ENCODE results near the gene CCNF.

The CCNF gene

DNA sequence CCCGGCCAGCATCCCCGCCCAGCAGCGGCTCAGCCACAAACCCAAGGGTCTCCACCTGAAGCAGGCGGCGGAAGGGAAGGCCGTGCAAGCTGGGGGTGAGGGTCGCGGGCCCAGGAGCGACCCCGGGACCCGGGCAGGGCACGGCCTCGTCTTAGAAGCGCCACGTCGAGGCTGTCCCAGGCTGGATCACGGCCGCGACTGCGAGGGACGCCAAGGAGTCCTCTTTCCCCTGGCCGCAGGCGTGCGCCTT is 538 bp upstream of the CCNF start:
- H3K4me2 ChIP-seq (ENCODE audit: insufficient read depth, low read length, poor library complexity, severe bottlenecking), result peak overlapping the region; percentile 94
- H3K4me1 ChIP-seq (ENCODE audit: control insufficient read depth in 2 of 2, insufficient read depth in 1 of 2, low read depth in 1 of 2, low read length in 2 of 2), result peaks cover 11 to 13% of the 10 kb centered on the region in 2 donors
- H3K14ac ChIP-seq (ENCODE audit: low read length), result peak overlapping the region; percentile 91
- H3K79me1 ChIP-seq (ENCODE audit: low read depth, low read length), result peaks cover 11% of the 10 kb centered on the region
- H3K18ac ChIP-seq (ENCODE audit: low read length), result peak overlapping the region; percentile 99
- H3K4me3 ChIP-seq (ENCODE audit: low read length in 2 of 2), result peak overlapping the region; percentile 59 to 79
- H2AFZ ChIP-seq (ENCODE audit: low read length), result peak overlapping the region; percentile 98
- peak overlapping the region; percentile 70 for H2BK5ac ChIP-seq (ENCODE audit: low read length)
- no peak overlapping the region for H2BK120ac ChIP-seq (ENCODE audit: low read depth, low read length)
- no peak overlapping the region for H3K4ac ChIP-seq (ENCODE audit: low read length)
- no peaks in the 10 kb centered on the region for H3K9me3 ChIP-seq (replicated peaks in 1 of 2; ENCODE audit: control insufficient read depth in 2 of 2, insufficient read depth in 1 of 2, low read depth in 1 of 2, low read length in 2 of 2)
- peak overlapping the region; percentile 91 for H3K9ac ChIP-seq (ENCODE audit: low read depth, low read length, poor library complexity)
- H2BK12ac ChIP-seq (ENCODE audit: low read length), result no peak overlapping the region
- peak overlapping the region; percentile 57 for H3K23ac ChIP-seq (ENCODE audit: low read depth, low read length, poor library complexity)
- H2BK15ac ChIP-seq (ENCODE audit: low read length), result peak overlapping the region; percentile 84
- peak overlapping the region; percentile 63 for H3K27ac ChIP-seq (replicated peaks; ENCODE audit: low read length)
- H2AK5ac ChIP-seq (ENCODE audit: low read depth, low read length), result peak overlapping the region; percentile 83
- no peak overlapping the region for H4K8ac ChIP-seq (ENCODE audit: low read depth, low read length)
- WGBS, 2 donors (ENCODE audit: extremely low coverage in 2 of 2, insufficient read length in 2 of 2, insufficient replicate concordance in 1 of 2), result no CpG with 5 or more reads among the region's 24 CpGs
- DNase-seq (ENCODE audit: low spot score), result no peak
- H3K27me3 ChIP-seq (ENCODE audit: control insufficient read depth in 3 of 3, insufficient read depth in 3 of 3, low read depth in 1 of 3, low read length in 3 of 3), result no peaks in the 10 kb centered on the region
- peak overlapping the region; percentile 11 for H4K91ac ChIP-seq (ENCODE audit: low read depth, low read length, poor library complexity)
- peaks cover 19 to 32% of the 10 kb centered on the region in 2 donors for H3K36me3 ChIP-seq (replicated peaks in 1 of 2; ENCODE audit: control insufficient read depth in 2 of 2, insufficient read depth in 2 of 2, low read length in 2 of 2)

DNA sequence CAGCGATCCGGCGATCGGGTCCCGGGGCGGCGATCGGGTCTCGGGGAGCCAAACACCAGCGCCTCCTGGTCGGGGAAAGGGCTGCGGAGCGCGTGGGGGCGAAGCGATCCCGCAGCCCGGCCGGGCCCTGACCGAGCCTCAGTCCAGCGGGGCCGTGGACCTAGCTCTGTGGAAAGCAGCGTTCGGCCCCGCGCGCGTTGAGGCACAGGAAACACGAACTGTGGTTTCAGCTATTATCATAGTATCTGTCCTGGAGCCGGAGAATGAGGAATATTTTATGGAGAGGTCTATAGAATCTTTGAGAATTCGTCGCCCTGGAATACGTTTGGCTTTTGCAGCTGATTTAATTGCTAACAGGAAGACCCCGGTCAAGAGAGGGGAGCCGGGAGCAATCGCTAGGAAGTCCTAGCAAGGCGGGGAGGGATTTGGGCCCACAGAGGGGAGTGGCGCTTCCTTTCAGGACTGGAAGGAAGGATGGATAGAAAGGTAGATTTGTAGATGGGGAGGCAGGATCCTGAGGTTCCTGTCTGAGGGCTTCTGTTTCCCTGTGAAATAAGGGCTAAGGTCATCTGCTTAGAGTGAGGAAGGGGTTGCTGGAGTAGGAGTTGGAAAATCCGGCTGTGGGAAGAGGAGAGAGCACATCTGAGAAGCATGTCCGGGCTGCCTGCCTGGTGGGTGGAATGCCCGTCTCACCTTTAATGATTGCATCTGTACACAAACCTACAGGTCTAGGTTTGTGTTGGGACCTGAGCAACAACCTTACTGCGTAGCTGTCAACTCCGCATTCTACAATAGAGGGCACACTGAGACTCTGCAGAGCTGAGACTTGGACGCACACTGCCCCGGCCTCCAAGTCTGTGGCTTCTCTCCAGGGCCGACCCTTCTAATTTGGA is 770 bp downstream of the CCNF start:
- no peak overlapping the region for H2BK120ac ChIP-seq (ENCODE audit: low read depth, low read length)
- peak overlapping the region; percentile 17 for H3K23ac ChIP-seq (ENCODE audit: low read depth, low read length, poor library complexity)
- H3K14ac ChIP-seq (ENCODE audit: low read length), result no peak overlapping the region
- H2BK12ac ChIP-seq (ENCODE audit: low read length), result no peak overlapping the region
- no peak overlapping the region for H3K27ac ChIP-seq (replicated peaks; ENCODE audit: low read length)
- H3K79me1 ChIP-seq (ENCODE audit: low read depth, low read length), result peaks cover 11% of the 10 kb centered on the region
- H2BK5ac ChIP-seq (ENCODE audit: low read length), result no peak overlapping the region
- H3K4me2 ChIP-seq (ENCODE audit: insufficient read depth, low read length, poor library complexity, severe bottlenecking), result peak overlapping the region; percentile 72
- peaks cover 23 to 42% of the 10 kb centered on the region in 2 donors for H3K36me3 ChIP-seq (replicated peaks in 1 of 2; ENCODE audit: control insufficient read depth in 2 of 2, insufficient read depth in 2 of 2, low read length in 2 of 2)
- peak overlapping the region; percentile 98 for H3K9ac ChIP-seq (ENCODE audit: low read depth, low read length, poor library complexity)
- peak overlapping the region; percentile 95 for H3K18ac ChIP-seq (ENCODE audit: low read length)
- peak overlapping the region; percentile 90 for H2AK5ac ChIP-seq (ENCODE audit: low read depth, low read length)
- H2BK15ac ChIP-seq (ENCODE audit: low read length), result peak overlapping the region; percentile 26
- WGBS, 2 donors (ENCODE audit: extremely low coverage in 2 of 2, insufficient read length in 2 of 2, insufficient replicate concordance in 1 of 2), result no CpG with 5 or more reads among the region's 46 CpGs
- no peaks in the 10 kb centered on the region for H3K27me3 ChIP-seq (ENCODE audit: control insufficient read depth in 3 of 3, insufficient read depth in 3 of 3, low read depth in 1 of 3, low read length in 3 of 3)
- H3K4me3 ChIP-seq (ENCODE audit: low read length in 2 of 2), result peak overlapping the region; percentile 81 to 86
- H3K4ac ChIP-seq (ENCODE audit: low read length), result no peak overlapping the region
- DNase-seq (ENCODE audit: low spot score), result no peak
- no peak overlapping the region for H4K8ac ChIP-seq (ENCODE audit: low read depth, low read length)
- H3K9me3 ChIP-seq (replicated peaks in 1 of 2; ENCODE audit: control insufficient read depth in 2 of 2, insufficient read depth in 1 of 2, low read depth in 1 of 2, low read length in 2 of 2), result no peaks in the 10 kb centered on the region
- no peak overlapping the region for H4K91ac ChIP-seq (ENCODE audit: low read depth, low read length, poor library complexity)
- peaks cover 11 to 13% of the 10 kb centered on the region in 2 donors for H3K4me1 ChIP-seq (ENCODE audit: control insufficient read depth in 2 of 2, insufficient read depth in 1 of 2, low read depth in 1 of 2, low read length in 2 of 2)
- peak overlapping the region; percentile 98 for H2AFZ ChIP-seq (ENCODE audit: low read length)

DNA sequence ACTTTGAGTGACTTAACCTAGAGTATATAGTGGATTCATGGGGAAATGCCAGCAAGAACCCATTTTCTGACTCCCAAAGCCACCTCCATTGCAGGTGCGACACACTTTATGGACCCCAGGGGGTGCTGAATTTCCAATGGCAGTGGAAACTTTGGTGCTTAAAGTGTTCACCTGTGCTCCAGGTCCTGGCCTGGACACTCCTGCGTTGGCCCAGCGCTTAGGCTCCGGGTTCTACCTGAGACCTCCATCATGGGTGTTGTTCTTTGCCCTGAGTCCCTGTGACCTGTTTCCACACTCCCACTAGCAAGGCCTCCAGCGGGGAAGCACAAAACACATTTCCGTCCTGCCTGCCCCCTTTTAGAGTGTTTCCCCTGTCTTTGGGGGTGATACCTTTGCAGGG is 3.0 kb downstream of the CCNF start:
- WGBS, 2 donors (ENCODE audit: extremely low coverage in 2 of 2, insufficient read length in 2 of 2, insufficient replicate concordance in 1 of 2), result no CpG with 5 or more reads among the region's 6 CpGs
- peaks cover 40 to 64% of the 10 kb centered on the region in 2 donors for H3K36me3 ChIP-seq (replicated peaks in 1 of 2; ENCODE audit: control insufficient read depth in 2 of 2, insufficient read depth in 2 of 2, low read length in 2 of 2)

DNA sequence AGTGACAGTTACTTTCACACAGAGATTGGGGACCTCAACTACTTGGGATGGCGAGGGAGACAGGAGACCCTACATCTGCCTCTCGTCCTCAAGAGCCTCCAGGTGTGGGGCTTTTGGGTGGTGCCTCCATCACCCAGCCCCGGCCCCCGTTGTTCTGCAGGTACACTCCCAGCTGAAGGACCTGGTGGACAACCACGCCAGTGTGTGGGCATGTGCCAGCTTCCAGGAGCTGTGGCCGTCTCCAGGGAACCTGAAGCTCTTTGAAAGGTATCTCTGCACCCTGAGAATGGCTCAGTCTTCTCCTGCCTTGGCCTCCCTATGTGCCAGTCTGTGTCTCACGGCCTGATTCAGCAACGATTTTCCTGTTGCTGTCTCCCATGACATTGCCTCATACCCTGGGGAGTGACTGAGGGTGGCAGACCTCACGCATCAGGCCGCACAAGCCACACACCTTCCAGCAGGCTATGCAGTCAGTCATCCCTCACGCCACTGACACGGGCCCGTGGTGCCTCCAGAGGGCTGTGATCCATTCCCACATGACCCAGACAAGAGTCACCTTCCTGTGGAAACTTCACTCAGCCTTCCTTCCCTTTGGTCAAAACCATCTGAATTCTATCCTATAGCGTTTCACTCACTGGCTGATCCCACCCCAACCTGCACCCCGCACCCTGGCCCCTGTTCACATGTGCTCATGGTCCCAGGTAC is 3.7 kb downstream of the CCNF start:
- H3K9ac ChIP-seq (ENCODE audit: low read depth, low read length, poor library complexity), result no peak overlapping the region
- no peak overlapping the region for H2AK5ac ChIP-seq (ENCODE audit: low read depth, low read length)
- no peak overlapping the region for H2BK120ac ChIP-seq (ENCODE audit: low read depth, low read length)
- H3K9me3 ChIP-seq (replicated peaks in 1 of 2; ENCODE audit: control insufficient read depth in 2 of 2, insufficient read depth in 1 of 2, low read depth in 1 of 2, low read length in 2 of 2), result no peaks in the 10 kb centered on the region
- no peak overlapping the region for H2AFZ ChIP-seq (ENCODE audit: low read length)
- H4K91ac ChIP-seq (ENCODE audit: low read depth, low read length, poor library complexity), result no peak overlapping the region
- no peak overlapping the region for H3K14ac ChIP-seq (ENCODE audit: low read length)
- H2BK5ac ChIP-seq (ENCODE audit: low read length), result no peak overlapping the region
- no peak for DNase-seq (ENCODE audit: low spot score)
- no peak overlapping the region for H3K27ac ChIP-seq (replicated peaks; ENCODE audit: low read length)
- H3K23ac ChIP-seq (ENCODE audit: low read depth, low read length, poor library complexity), result no peak overlapping the region
- H2BK15ac ChIP-seq (ENCODE audit: low read length), result no peak overlapping the region
- no peaks in the 10 kb centered on the region for H3K27me3 ChIP-seq (ENCODE audit: control insufficient read depth in 3 of 3, insufficient read depth in 3 of 3, low read depth in 1 of 3, low read length in 3 of 3)
- H3K4me3 ChIP-seq (ENCODE audit: low read length in 2 of 2), result peak overlapping the region in 1 of 2 donors; percentile 50
- H3K4me2 ChIP-seq (ENCODE audit: insufficient read depth, low read length, poor library complexity, severe bottlenecking), result no peak overlapping the region
- no peak overlapping the region for H2BK12ac ChIP-seq (ENCODE audit: low read length)
- H3K4me1 ChIP-seq (ENCODE audit: control insufficient read depth in 2 of 2, insufficient read depth in 1 of 2, low read depth in 1 of 2, low read length in 2 of 2), result peaks cover 11 to 13% of the 10 kb centered on the region in 2 donors
- H3K4ac ChIP-seq (ENCODE audit: low read length), result no peak overlapping the region
- peaks cover 46 to 70% of the 10 kb centered on the region in 2 donors for H3K36me3 ChIP-seq (replicated peaks in 1 of 2; ENCODE audit: control insufficient read depth in 2 of 2, insufficient read depth in 2 of 2, low read length in 2 of 2)
- peaks cover 11% of the 10 kb centered on the region for H3K79me1 ChIP-seq (ENCODE audit: low read depth, low read length)
- H3K18ac ChIP-seq (ENCODE audit: low read length), result no peak overlapping the region
- H4K8ac ChIP-seq (ENCODE audit: low read depth, low read length), result no peak overlapping the region
- WGBS, 2 donors (ENCODE audit: extremely low coverage in 2 of 2, insufficient read length in 2 of 2, insufficient replicate concordance in 1 of 2), result no CpG with 5 or more reads among the region's 15 CpGs

More for the DNA sequence above, 3.0 kb downstream of the CCNF start:
- DNase-seq (ENCODE audit: low spot score), result no peak
- no peak overlapping the region for H3K27ac ChIP-seq (replicated peaks; ENCODE audit: low read length)
- H3K18ac ChIP-seq (ENCODE audit: low read length), result no peak overlapping the region
- H3K4me1 ChIP-seq (ENCODE audit: control insufficient read depth in 2 of 2, insufficient read depth in 1 of 2, low read depth in 1 of 2, low read length in 2 of 2), result peaks cover 11 to 13% of the 10 kb centered on the region in 2 donors
- H3K4me2 ChIP-seq (ENCODE audit: insufficient read depth, low read length, poor library complexity, severe bottlenecking), result no peak overlapping the region
- H3K9ac ChIP-seq (ENCODE audit: low read depth, low read length, poor library complexity), result no peak overlapping the region
- H3K9me3 ChIP-seq (replicated peaks in 1 of 2; ENCODE audit: control insufficient read depth in 2 of 2, insufficient read depth in 1 of 2, low read depth in 1 of 2, low read length in 2 of 2), result no peaks in the 10 kb centered on the region
- no peak overlapping the region for H3K4me3 ChIP-seq (ENCODE audit: low read length in 2 of 2)
- peaks cover 11% of the 10 kb centered on the region for H3K79me1 ChIP-seq (ENCODE audit: low read depth, low read length)
- no peak overlapping the region for H2AK5ac ChIP-seq (ENCODE audit: low read depth, low read length)
- H4K8ac ChIP-seq (ENCODE audit: low read depth, low read length), result no peak overlapping the region
- no peak overlapping the region for H2AFZ ChIP-seq (ENCODE audit: low read length)
- H2BK12ac ChIP-seq (ENCODE audit: low read length), result no peak overlapping the region
- H2BK5ac ChIP-seq (ENCODE audit: low read length), result no peak overlapping the region
- no peak overlapping the region for H3K23ac ChIP-seq (ENCODE audit: low read depth, low read length, poor library complexity)
- no peaks in the 10 kb centered on the region for H3K27me3 ChIP-seq (ENCODE audit: control insufficient read depth in 3 of 3, insufficient read depth in 3 of 3, low read depth in 1 of 3, low read length in 3 of 3)
- no peak overlapping the region for H2BK15ac ChIP-seq (ENCODE audit: low read length)
- no peak overlapping the region for H4K91ac ChIP-seq (ENCODE audit: low read depth, low read length, poor library complexity)
- no peak overlapping the region for H3K14ac ChIP-seq (ENCODE audit: low read length)
- no peak overlapping the region for H2BK120ac ChIP-seq (ENCODE audit: low read depth, low read length)
- no peak overlapping the region for H3K4ac ChIP-seq (ENCODE audit: low read length)

Data from neuronal stem cell (in vitro differentiated cells).